ENCODE measurements around the gene STPG1. TPM values are rescaled to one million over a fixed set of nuclear protein-coding genes. Genes with fewer than 3 reads are reported as not detected.

The STPG1 gene
- polyA plus RNA-seq, 5 donors, result 7.4 to 11.0 (median 8.9) TPM

DNA sequence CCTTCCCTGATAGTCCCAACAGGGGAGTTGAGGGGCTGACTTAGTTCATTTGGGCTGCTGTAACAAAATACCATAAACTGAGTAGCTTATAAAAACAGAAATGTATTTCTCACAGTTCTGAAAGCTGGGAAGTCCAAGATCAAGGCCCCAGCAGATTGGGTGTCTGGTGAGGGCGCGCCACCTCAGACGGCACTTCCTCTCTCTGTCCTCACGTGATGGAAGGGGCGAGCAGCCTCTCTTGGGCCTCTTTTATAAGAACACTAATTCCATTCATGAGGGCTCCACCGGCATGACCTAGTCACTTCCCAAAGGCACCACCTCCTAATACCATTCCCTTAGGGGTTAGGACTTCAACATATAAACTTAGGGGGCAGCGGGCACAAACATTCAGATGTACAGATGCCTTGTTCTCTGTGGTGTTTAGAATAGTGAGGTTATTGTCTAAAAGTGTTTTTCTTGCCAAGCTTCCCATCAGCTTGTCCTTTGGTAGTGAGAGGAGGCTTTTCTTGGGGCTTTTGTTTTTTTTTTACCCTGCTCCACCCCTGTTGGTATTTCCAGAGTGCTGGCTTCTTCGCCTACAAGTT is 22.3 kb upstream of the STPG1 start:
- no peak for DNase-seq

DNA sequence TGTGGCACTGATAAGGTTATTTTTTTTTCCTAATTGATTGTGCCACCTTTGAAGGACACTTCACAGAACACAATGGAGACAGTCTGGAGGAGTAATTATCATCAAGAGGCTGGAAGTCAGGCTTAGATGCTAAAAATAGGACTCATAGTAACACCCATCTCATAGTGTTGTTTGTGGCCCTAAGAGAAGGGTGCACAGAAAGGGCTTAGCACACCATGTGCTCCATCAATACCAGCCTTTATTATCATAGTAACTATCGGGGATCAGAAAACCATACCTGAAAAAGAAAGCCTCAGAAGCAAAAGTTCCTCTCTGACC is 13.9 kb upstream of the STPG1 start:
- no peak for DNase-seq

DNA sequence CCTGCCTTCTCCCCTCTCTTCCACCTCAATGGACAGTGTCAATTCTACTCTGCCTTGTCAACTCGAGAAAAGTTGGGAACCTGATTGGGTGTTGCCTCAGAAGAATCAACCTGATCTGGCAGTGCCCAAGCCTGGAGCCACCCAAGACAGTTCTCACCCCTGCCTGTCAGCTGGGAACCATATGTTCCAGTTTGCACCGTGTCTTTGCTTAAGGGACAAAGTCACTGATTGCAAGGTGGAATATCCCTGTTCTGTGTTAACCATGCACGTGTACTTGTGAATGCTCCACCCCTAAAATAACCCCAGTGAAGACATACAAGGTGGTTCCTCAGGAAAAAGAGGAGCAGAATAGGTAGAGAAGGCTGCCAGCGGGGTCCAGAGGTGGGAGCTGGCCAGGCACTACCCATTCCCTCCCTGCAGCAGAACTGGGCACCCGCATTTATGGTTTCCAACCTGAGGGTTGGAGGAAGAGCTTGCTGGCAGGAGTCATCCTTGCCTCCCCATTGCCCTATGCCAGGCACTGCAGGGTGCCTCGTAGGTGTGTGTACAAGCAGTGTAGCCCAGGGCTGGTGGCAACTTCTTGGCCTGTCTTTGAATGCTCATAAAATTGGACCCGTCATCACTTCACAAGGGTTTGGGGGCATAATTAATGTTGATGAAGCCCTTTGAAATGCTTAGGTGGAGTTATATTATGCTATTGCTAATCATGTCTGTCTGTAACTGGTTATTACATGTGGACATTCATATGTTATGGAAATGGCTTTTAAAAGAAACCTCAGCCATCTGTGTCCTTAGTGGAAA is 13.4 kb upstream of the STPG1 start:
- no peak for DNase-seq

DNA sequence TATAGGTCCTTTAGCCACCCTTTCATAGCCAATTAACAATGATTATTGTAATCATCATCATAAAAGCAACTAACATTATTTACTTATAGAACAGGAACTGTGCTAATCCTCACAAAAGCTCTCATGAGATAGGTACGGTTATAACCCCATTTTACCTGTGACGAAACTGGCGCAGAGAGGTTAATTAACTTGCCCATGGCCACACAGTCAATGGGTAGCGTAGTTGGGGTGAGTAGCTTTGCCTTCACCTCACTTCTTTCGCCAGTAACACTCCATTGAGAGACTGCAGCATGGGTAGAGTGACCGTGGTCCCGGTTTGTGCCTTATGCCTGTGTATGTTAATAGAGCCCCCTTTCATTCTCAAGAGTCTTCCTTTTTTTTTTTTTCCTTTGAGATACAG is 12.3 kb upstream of the STPG1 start:
- no peak for DNase-seq

DNA sequence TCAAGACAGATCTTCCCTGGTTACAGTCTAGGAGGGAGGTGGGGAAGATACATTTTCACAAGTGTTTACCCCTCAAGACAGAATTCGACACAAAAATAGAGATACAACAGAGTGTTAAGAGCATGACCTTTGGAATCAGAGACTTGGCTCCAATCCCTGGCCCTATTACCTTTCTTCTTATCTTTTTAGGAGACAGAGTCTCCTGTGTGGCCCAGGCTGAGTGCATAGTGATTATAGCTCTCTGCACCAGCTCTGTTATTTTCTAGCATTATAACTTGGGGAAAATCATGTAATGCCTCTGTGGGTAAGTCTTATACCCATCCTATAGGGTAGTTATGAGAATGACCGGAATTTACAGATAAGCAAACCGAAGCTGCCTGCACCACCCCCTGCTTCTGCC is 11.9 kb upstream of the STPG1 start:
- DNase-seq, result no peak

DNA sequence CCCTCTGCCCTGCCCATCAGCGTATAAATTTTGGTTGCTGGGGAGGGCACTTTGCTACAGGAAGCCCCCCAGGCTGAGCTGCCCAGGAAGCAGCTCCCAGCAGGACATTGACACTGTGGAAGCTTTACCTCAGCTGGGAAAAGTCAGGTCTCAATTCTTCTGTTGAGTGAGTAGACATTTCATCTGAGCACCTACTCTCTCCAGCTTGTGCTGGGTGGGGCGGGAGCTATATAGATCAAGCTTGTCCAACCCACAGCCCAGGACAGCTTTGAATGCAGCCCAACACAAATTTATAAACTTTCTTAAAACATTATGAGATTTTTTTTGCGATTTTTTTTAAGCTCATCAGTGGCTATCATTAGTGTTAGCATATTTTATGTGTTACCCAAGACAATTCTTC is 11.4 kb upstream of the STPG1 start:
- no peak for DNase-seq

DNA sequence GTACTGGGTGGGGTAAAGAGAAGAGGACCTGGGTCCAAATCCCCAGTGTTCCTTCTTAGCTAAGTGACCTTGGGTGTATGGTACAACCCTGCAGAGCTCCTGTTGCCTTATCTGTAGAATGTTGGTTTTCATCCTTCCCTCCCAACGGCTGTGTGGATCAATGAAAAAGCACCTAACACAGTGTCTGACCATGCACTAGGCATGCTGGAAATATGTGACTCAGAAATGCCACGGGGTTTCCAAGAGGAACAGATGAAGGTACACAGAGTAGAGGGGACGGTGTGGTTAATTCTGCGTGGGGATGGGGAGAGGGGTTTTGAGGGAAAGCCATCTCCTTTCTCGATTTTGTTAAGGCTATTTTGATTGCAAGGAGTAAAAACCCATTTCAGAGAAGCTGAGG is 10.6 kb upstream of the STPG1 start:
- DNase-seq, result no peak

DNA sequence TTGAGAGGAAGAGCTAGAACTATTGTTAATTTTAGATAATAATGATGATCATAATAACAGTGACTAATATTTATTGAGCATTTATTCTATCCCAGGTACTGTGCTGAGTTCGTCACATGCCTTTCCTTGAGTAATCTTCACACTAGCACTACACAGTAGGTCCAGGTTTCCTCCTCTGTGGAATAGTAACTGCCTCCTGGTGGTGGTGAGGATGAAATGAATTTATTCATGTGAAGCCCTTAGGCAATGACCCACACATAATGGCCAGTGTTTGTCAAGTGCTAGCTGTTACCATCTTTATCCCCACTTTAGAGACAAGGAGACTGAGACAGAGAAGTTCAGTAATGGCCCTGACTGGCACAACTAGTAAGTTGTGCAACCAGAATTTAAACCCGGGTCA is 7.9 kb upstream of the STPG1 start:
- DNase-seq, result no peak

DNA sequence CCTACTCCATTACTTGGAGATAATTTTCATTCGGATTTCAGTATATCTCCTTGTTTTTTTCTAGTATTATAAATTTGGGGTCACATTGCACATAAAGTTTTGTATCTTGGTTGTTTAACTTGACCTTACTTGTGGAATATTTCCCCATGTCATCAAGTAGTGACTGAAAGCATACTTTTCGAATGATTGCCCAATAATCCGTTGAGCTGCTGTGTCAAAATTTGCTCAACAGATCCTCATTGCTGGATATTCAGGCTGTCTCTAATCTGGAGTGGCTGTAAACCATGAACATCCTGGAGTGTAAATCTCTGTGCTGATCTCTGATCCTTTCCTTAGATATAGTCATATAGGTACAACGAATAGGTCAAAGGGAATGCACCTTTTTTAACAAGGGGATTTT is 7.0 kb upstream of the STPG1 start:
- DNase-seq, result no peak

DNA sequence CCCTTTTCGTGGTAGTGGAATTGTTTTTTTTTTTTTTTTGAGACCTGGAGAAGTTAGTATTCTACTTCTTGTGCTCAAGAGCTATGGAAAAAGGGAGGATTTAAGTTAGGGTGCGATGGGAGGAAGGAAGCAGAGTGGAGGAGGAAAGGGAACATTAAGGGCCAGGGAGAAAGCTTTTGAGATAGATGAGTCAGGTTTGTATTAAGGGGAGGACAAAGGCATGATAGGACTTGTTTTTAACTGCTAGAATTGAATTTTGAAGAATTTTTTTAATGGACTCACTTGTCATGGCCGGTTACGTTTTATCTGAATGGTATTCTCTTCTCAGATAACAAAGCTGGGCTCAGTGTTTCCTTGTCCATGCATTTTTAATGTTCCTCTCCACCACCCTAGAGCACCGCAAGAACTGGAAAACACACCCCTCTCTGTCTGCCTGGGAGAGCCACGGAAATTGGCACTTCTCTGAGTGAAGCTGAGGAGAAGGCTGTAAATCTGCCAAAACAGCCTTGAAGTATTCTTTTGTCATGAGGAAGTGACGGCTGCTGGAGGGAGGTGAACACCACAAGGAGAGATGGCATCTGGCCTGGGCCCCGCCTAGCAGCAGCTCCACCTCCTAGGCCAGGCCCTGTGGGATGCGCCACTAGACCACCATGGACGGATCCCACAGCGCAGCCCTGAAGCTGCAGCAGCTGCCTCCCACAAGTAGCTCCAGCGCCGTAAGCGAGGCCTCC is 5.5 kb upstream of the STPG1 start:
- no peak for DNase-seq

DNA sequence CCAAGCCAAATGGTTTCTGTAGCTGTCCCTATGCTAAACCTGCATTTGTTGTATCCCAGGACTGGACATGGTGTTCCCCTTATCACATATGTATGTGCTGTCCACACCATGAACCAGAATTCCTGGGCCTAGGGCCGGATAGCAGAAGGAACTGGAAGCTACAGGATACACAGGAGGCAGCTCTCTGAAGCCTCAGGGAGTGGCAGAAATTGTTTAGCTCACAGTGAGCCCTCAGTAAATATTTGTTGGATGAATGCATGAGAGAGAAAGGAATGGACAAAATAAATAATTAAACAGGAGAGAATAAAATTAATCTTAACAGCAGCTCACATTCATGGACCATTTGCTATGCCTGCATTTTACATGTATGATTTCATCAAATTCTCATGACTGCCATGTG is 4.1 kb upstream of the STPG1 start:
- no peak for DNase-seq

DNA sequence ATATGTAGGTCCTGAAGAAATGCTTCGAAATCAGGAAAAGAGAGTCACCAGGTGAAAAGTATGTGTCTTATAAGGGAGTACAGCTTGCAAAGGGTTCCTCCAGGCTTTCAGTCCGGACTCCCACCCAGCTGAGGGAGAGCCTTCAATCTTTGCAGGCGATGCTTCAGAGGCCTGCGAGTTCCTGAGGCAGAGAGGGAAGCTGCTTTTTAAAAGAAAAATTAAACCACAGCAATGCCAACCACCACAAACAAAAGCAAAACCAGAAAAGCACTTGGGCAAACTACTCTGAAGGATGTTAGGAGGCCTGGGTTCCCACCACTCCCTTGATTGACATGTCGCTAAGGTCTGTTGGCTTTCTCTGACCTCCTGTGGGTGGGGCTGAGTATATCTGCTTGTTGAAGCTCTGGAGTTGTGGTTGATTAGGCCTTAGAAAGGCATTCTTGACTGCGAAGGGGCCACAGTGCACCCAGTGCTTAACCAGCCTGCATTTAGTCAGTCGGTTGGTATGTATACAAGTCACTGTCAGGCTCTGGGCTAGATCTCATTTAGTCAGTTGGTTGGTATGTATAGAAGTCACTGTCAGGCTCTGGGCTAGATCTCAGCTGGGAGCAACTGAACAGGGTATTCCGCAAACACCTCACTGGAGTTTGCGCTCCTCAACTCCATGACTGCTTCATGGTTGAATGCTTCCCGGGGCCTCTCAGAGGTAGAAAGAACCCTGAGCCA is 3.2 kb upstream of the STPG1 start:
- DNase-seq, result no peak

DNA sequence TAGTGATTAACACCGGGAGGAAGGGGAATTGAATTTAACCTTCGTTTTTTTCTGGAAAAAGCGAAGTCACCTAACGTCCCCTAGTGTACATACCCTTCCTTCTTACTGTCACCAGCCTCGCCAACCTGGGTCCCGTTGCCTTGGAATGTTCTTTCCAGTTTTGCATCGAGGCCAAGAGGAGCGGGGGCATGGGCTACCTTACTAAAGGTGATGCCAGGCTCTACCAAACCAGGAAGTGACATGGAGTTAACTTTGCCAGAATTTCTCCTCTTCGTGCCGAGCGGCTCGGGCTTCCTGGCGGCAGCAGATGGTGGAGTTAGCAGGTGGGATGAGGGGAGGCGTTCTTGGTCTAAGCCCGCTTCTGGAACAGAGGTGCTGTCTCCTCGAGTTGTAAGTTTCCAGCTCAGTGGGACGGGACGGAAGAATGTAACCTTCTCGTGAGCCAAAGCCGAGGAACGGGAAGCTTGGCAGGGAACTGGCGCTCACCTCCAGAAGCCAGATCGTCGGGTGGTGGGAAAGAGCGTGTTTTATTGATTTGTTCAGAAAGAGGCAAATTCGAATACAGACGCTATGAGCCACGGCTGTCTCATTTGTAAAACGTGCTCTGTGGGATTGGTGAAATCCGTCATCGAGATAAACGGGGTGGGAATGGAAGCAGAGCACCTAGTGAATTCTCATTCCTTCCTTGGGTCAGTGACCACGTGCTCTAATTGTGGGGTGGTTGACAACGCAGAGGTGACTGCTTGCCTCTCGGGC is 2.5 kb upstream of the STPG1 start:
- DNase-seq, result no peak

DNA sequence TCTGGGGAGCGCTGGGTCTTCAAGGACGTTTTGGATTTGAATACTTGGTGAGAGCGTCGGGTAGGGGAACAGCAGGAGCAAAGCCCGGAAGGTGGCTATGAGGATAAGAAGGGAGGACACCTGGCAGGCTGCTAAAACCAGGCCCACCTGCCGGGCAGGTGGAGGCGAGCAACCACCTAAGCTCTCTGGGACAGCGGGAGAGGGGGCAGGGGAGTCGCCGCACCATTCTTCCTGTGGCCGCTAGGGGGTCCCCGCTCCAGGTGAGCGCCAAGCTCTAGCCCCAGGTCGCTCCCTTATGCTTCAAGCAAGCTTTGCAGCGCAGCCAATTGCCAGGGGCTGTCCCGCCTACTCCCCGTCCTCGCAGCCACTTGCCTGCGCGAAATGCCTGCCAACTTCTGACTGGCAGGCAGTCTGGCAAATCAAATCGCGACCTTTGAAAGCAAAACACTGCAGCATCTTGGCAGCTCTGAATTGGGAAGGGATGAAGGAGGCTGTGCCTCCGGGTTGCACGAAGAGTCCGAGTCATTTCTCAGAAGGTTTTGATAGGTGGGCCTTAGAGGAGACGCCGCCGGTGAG is 1.8 kb upstream of the STPG1 start, which contains the start of gene NIPAL3:
Gene NIPAL3, plus strand, starts transcription at position 469 of the 576 bp plus-strand sequence. CDS start 3,746 bp downstream, outside the sequence.
- DNase-seq, result peak; percentile 98 to 99

DNA sequence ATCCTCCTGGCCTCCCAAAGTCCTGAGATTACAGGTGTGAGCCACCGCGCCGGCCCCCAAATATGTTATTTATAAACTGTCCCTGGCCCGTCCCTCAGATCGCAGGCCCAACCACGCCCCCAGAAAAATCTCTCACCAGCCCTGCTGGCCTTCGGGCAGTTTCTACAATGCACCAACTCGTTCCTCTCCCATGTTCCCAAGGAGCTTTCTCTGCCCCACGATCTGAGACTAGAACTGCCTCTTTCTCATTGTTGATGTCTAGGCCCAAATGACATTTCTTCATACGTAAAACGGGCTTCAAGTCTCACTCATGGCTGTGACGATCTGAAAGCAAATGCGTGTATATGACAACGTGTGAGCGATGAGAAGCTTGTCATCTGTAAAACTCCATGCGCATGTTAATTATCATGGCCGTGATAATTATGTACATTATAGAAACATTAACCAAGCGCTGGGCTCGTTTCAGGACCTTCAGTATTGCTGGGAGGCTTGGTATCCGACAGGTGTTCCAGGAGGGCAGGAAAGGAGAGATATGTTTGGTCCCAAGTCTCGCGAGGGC is 1.3 kb upstream of the STPG1 start:
- no peak for DNase-seq

DNA sequence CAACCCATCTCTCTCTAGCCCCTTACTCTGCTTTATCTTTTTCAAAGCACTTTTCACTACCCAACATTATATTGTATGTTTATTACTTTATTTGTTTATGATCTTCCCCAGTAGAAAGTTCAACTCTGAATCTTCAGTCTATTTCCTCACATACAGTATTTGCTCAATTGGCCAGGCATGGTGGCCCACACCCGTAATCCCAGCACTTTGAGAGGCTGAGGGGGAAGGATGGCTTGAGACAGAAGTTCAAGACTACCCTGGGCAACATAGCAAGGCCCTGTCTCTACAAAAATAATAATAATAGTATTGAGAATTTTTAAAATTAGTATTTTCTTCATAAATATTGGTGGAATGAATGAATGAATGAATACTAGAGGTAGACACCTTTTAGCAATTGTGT is 1.2 kb downstream of the STPG1 start:
- DNase-seq, result no peak

DNA sequence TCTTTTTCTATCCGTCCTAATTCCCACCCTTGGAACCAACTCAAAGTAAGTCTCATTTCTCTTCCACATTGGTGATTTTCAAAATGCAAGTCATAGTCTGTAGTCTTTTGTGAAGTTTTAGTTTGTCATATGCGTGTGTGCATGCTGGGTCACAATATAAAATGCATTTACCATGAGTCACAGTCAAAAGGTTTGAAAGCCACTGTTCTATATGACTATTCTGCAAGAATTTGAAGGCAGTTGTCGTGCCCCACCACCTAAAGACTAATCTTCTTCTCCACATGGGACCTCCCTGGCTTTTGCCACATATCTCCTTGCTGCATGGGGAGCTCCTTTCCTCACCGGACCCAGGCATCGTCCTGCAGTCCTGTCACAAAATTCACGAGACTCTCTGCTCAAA is 1.6 kb downstream of the STPG1 start:
- DNase-seq, result no peak

DNA sequence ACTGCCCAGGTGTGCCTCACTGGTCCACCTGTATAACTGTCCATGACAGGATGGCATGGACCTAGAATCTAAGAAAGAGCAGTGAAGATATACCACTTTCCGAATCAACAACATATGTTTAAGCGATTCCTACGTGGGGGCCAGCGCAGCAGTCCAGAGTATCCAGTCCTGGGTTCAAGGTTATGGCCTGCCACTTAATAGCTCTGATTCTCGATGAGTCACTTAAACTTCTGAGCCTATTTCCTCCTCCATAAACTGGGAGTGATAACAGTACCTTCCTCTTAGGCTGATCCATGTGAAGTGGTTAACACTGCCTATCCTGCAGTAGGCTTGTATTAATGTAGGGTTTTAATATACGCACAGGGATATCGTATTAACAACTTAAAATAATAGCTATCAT is 2.8 kb downstream of the STPG1 start:
- DNase-seq, result no peak

DNA sequence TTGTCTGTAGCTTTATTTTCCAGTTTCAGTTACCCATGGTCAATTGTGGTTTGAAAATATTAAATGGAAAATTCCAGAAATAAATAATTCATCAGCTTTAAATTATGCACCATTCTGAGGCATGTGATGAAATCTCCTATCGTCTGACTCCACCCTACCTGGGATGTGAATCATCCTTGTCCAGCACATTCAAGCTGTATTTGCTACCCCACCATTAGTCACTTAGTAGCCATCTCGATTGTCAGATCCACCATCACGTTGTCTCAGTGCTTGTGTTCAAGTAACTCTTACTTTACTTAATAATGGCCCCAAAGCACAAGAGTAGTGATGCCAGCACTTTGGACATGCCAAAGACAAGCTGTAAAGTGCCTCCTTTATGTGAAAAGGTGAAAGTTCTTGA is 4.0 kb downstream of the STPG1 start:
- no peak for DNase-seq

DNA sequence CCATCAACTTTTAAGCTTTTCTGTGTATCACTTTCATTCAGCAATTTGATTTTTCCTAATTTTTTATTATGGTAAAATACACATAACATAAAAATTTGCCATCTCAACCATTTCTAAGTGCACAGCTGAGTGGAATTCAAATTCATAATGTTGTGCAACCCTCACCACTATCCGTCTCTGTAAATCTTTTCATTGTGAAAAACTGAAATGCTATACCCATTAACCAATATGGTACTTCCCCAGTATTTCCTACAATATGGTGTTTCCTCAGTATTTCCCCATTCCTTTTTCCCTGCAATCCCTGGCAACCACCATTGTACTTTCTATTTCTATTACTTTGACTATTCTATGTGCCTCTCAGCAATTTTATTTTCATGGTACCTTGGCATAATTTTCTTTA is 6.8 kb downstream of the STPG1 start:
- DNase-seq, result no peak

DNA sequence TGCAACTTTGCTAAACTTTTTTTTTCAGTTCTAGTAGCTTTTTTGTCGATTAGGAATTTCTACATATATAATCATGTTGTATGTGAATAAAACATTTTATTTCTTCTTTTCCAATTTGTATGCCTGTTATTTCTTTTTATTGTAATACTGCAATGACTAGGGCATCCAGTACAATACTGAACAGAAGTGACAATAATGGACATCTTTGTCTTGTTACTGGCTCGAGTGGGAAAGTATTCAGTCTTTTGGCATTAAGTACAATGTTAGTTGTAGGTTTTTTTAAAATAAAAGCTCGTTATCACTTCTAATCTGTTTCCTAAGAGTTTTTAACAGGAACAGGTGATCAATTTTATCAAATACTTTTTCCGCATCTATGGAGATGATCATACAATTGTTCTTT is 9.8 kb downstream of the STPG1 start:
- DNase-seq, result no peak
